Measurements from ENCODE around the gene ZNF468. TPM values are rescaled to one million over a fixed set of nuclear protein-coding genes. Genes with fewer than 3 reads are reported as not detected.
"Not testable (repeated sequence)": the region's sequence is repeated elsewhere in the genome, so short reads cannot be mapped to it uniquely, and the experiment has no call there.

Gene ZNF468
- total RNA-seq, 1 donor, result 23.2 TPM

GRCh38 chr19:52847352-52847751, 10.1 kb downstream of the ZNF468 start:
- not testable (repeated sequence) for H3K79me2 ChIP-seq (ENCODE audit: insufficient read depth, low read length); H4K20me1 ChIP-seq (ENCODE audit: insufficient read depth, low read length); DNase-seq (ENCODE audit: insufficient read length, low spot score, missing footprints); H3K27me3 ChIP-seq (ENCODE audit: insufficient read depth, low read length); H3K4me2 ChIP-seq (ENCODE audit: insufficient read depth, low read length); H2AFZ ChIP-seq (ENCODE audit: low read length); H3K27ac ChIP-seq (ENCODE audit: low read depth, low read length); H3K4me1 ChIP-seq (ENCODE audit: insufficient read depth, low read length); H3K4me3 ChIP-seq (ENCODE audit: insufficient read depth, low read length)
- peaks cover 12% of the 10 kb centered on the region for H3K9me3 ChIP-seq (ENCODE audit: low read depth, low read length)
- H3K36me3 ChIP-seq (ENCODE audit: insufficient read depth, low read length), result peaks cover 68% of the 10 kb centered on the region

GRCh38 chr19:52840825-52841465, 16.5 kb downstream of the ZNF468 start:
- not testable (repeated sequence) for H2AFZ ChIP-seq (ENCODE audit: low read length); H3K27ac ChIP-seq (ENCODE audit: low read depth, low read length); H3K4me2 ChIP-seq (ENCODE audit: insufficient read depth, low read length); H3K4me1 ChIP-seq (ENCODE audit: insufficient read depth, low read length); DNase-seq (ENCODE audit: insufficient read length, low spot score, missing footprints); H3K27me3 ChIP-seq (ENCODE audit: insufficient read depth, low read length); H3K79me2 ChIP-seq (ENCODE audit: insufficient read depth, low read length); H4K20me1 ChIP-seq (ENCODE audit: insufficient read depth, low read length); H3K4me3 ChIP-seq (ENCODE audit: insufficient read depth, low read length)
- H3K9me3 ChIP-seq (ENCODE audit: low read depth, low read length), result peaks cover 36% of the 10 kb centered on the region
- H3K36me3 ChIP-seq (ENCODE audit: insufficient read depth, low read length), result peaks cover 69% of the 10 kb centered on the region

- not testable (repeated sequence) for H3K4me1 ChIP-seq (ENCODE audit: insufficient read depth, low read length); H3K79me2 ChIP-seq (ENCODE audit: insufficient read depth, low read length); H2AFZ ChIP-seq (ENCODE audit: low read length); DNase-seq (ENCODE audit: insufficient read length, low spot score, missing footprints); H3K27ac ChIP-seq (ENCODE audit: low read depth, low read length); H4K20me1 ChIP-seq (ENCODE audit: insufficient read depth, low read length); H3K36me3 ChIP-seq (ENCODE audit: insufficient read depth, low read length); H3K27me3 ChIP-seq (ENCODE audit: insufficient read depth, low read length); H3K9me3 ChIP-seq (ENCODE audit: low read depth, low read length); H3K4me3 ChIP-seq (ENCODE audit: insufficient read depth, low read length); H3K4me2 ChIP-seq (ENCODE audit: insufficient read depth, low read length)
These were observed 23.1 kb downstream of the ZNF468 start for GRCh38 chr19:52834289-52834688.

GRCh38 chr19:52833541-52833940, 23.9 kb downstream of the ZNF468 start:
- H4K20me1 ChIP-seq (ENCODE audit: insufficient read depth, low read length); DNase-seq (ENCODE audit: insufficient read length, low spot score, missing footprints); H3K4me3 ChIP-seq (ENCODE audit: insufficient read depth, low read length); H3K4me2 ChIP-seq (ENCODE audit: insufficient read depth, low read length); H3K27ac ChIP-seq (ENCODE audit: low read depth, low read length); H3K27me3 ChIP-seq (ENCODE audit: insufficient read depth, low read length); H3K4me1 ChIP-seq (ENCODE audit: insufficient read depth, low read length); H3K36me3 ChIP-seq (ENCODE audit: insufficient read depth, low read length); H3K79me2 ChIP-seq (ENCODE audit: insufficient read depth, low read length); H3K9me3 ChIP-seq (ENCODE audit: low read depth, low read length); H2AFZ ChIP-seq (ENCODE audit: low read length): not testable (repeated sequence)

GRCh38 chr19:52829866-52830265, 27.6 kb downstream of the ZNF468 start:
- H2AFZ ChIP-seq (ENCODE audit: low read length); H3K27me3 ChIP-seq (ENCODE audit: insufficient read depth, low read length); H3K27ac ChIP-seq (ENCODE audit: low read depth, low read length); H3K4me1 ChIP-seq (ENCODE audit: insufficient read depth, low read length); H3K4me2 ChIP-seq (ENCODE audit: insufficient read depth, low read length); H3K4me3 ChIP-seq (ENCODE audit: insufficient read depth, low read length); H4K20me1 ChIP-seq (ENCODE audit: insufficient read depth, low read length); H3K79me2 ChIP-seq (ENCODE audit: insufficient read depth, low read length); H3K9me3 ChIP-seq (ENCODE audit: low read depth, low read length); H3K36me3 ChIP-seq (ENCODE audit: insufficient read depth, low read length); DNase-seq (ENCODE audit: insufficient read length, low spot score, missing footprints): not testable (repeated sequence)

GRCh38 chr19:52825765-52826164, 31.7 kb downstream of the ZNF468 start:
- Histone ChIP-seq H3K27ac (ENCODE audit: low read depth, low read length) (no peak overlapping the region), H3K9me3 (ENCODE audit: low read depth, low read length) (no peaks in the 10 kb centered on the region), H3K4me2 (ENCODE audit: insufficient read depth, low read length) (no peak overlapping the region), H3K27me3 (ENCODE audit: insufficient read depth, low read length) (no peaks in the 10 kb centered on the region), H2AFZ (ENCODE audit: low read length) (no peak overlapping the region), H3K4me1 (ENCODE audit: insufficient read depth, low read length) (peaks cover under 1% of the 10 kb centered on the region), H3K36me3 (ENCODE audit: insufficient read depth, low read length) (no peaks in the 10 kb centered on the region), H3K4me3 (ENCODE audit: insufficient read depth, low read length) (no peak overlapping the region), H3K79me2 (ENCODE audit: insufficient read depth, low read length) (no peaks in the 10 kb centered on the region), H4K20me1 (ENCODE audit: insufficient read depth, low read length) (no peaks in the 10 kb centered on the region)
- TF ChIP-seq CTCF (IDR thresholded peaks at IDR 0.05; ENCODE audit: extremely low read depth, low read depth, low read length), result no peak
- no peak for DNase-seq (ENCODE audit: insufficient read length, low spot score, missing footprints)

Measured in osteoblast (primary cell).